GM18870 (cell line): ENCODE measurements around the gene SNRNP25.
"Not testable (repeated sequence)": the region's sequence is repeated elsewhere in the genome, so short reads cannot be mapped to it uniquely, and the experiment has no call there.

Experiments used
- ATAC-seq: cut with Tn5 transposase; IDR thresholded peaks from one replicate; pipeline ENCODE4 v1.9.1; 2021; ENCODE audit warnings: moderate library complexity; ENCODE audit not compliant: unreplicated experiment

The SNRNP25 gene

DNA sequence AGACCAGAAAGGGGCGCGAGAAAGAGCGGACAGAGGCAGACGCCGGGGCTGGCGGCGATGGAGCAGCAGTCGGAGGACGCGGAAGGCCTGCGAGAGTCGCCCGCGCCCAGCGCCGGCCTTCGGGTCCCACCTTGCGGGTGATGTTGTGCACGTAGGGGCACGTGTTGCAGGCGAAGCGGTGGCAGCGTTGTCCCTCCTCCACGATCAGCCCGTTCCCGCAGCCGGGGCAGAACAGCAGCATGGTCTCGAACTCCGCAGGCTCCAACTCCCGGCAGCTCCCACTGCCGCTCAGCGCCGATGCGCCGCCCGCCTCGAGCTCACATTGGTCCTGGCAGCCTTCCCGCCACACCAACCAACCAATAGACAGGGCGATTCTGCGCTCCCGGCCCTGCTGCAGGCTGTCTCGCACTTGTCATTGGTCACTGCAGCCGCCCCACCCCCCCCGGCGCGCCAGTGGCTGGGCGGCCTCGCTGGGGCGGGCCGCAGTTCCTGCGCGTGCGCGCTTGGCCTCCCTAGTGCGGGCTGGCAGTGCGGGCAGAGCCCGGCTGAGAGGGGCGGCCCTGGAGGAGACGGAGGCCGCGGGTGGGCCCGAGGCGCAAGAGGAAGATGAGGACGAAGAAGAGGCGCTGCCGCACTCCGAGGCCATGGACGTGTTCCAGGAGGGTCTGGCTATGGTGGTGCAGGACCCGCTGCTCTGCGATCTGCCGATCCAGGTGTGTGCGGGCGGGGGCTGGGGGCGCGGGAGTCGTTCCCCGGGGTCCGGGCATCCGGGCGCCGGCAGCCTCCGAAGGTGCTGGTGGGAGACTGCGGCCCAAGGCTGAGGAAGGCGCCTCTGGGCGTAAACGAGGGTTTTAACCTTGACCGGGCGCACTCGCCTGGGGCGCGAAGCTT is at the start of gene SNRNP25, which contains the start of gene POLR3K:
SNRNP25 (plus strand) TSS at position 483 of the 891 bp plus-strand sequence; CDS start at position 672, 189 bp downstream.
POLR3K (minus strand) TSS at position 263 of the 891 bp plus-strand sequence; CDS start at position 241, 22 bp downstream.
- peak; percentile 91 for ATAC-seq

DNA sequence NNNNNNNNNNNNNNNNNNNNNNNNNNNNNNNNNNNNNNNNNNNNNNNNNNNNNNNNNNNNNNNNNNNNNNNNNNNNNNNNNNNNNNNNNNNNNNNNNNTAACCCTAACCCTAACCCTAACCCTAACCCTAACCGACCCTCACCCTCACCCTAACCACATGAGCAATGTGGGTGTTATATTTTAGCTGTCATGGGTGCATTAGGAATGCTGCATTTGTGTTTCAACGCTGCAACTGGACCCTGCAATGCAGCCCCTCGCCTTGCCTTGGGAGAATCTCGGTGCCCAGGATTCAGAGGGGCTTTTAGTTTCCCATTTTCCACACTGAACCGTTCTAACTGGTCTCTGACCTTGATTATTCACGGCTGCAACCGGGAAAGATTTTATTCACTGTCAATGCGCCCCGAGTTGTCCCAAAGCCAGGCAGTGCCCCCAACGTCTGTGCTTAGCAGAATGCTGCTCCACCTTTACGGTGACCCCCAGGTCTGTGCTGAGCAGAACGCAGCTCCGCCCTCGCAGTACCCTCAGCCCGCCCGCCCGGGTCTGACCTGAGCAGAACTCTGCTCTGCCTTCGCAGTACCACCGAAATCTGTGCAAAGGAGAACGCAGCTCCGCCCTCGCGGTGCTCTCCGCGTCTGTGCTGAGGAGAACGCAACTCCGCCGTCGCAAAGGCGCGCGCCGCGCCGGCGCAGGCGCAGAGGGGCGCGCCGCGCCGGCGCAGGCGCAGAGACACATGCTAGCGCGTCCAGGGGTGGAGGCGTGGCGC is 43.5 kb upstream of the SNRNP25 start:
- ATAC-seq, result no peak

GRCh38 chr16:10772-11171 is 42.9 kb upstream of the SNRNP25 start:
- ATAC-seq, result not testable (repeated sequence)

DNA sequence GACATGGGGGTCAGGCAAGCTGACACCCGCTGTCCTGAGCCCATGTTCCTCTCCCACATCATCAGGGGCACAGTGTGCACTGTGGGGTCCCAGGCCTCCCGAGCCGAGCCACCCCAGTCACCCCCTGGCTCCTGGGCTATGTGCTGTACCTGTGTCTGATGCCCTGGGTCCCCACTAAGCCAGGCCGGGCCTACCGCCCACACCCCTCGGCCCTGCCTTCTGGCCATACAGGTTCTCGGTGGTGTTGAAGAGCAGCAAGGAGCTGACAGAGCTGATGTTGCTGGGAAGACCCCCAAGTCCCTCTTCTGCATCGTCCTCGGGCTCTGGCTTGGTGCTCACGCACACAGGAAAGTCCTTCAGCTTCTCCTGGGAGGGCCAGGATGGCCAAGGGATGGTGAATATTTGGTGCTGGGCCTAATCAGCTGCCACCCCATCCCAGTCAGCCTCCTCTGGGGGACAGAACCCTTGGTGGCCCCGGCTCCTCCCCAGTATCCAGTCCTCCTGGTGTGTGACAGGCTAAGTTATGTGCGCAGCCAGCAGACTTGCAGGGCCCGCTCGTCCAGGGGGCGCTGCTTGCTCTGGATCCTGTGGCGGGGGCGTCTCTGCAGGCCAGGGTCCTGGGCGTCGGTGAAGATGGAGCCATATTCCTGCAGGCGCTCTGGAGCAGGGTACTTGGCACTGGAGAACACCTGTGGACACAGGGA is 36.4 kb upstream of the SNRNP25 start:
- ATAC-seq, result not testable (repeated sequence)

DNA sequence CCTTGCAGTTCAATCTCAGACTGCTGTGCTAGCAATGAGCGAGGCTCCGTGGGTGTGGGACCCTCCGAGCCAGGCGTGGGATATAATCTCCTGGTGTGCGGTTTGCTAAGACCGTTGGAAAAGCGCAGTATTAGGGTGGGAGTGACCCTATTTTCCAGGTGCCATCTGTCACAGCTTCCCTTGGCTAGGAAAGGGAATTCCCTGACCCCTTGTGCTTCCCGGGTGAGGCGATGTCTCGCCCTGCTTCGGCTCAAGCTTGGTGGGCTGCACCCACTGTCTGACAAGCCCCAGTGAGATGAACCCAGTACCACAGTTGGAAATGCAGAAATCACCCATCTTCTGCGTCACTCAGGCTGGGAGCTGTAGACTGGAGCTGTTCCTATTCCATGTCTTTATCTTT is 32.7 kb upstream of the SNRNP25 start:
- ATAC-seq, result not testable (repeated sequence)

DNA sequence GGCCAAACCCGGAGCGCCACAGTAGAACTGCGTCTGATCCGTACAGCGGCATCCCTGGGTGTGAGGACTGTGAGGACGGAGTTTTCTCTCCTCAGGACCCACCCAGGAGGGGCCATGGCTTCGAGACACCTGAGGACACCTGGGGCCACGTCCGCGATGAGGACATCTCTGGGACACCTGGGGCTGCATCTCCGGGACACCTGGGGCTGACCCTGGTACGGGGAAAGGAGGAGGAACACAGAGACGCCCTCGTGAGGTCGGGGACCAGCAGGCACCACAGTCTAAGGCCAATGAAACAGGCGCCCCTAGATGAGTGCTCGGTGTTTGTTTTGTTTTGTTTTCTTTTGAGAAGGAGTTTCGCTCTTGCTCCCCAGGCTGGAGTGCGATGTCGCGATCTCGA is 29.5 kb upstream of the SNRNP25 start:
- ATAC-seq, result not testable (repeated sequence)

GRCh38 chr16:25926-26348 is 27.7 kb upstream of the SNRNP25 start:
- not testable (repeated sequence) for ATAC-seq

- not testable (repeated sequence) for ATAC-seq
Measured at GRCh38 chr16:30627-31026, 23.0 kb upstream of the SNRNP25 start.

DNA sequence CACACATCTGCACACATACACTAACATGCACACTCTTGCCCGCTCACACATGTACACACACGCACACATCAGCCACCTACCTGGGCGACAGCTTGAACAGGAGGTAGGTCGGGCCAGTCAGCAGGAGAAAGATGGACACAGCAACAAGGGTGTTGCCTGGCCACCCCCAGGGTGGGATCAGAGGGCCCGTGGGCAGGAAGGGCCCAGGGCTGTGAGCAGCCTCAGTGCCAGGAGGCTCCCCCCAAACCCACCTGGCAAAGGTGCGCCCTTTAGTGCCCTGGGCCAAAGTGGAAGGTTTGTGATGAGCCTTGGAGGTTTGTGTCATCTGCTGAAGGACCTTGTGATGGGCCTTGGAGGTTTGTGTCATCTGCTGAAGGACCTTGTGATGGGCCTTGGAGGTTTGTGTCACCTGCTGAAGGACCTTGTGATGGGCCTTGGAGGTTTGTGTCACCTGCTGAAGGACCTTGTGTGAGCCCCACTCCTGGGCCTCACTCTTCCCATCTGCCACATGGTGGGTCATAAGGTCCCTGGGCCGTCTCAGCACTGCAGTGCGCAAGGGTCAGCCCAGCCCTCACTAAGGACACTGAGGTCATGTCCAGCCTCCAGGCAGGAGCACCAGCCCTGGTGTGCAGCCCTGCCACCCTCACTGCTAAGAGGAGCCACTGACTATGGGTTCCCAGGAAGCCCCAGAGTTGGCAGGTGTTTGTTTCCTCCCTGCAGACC is 20.3 kb upstream of the SNRNP25 start:
- not testable (repeated sequence) for ATAC-seq

- no peak for ATAC-seq
Measured at GRCh38 chr16:33877-34647, 19.6 kb upstream of the SNRNP25 start.

- no peak for ATAC-seq
Measured at GRCh38 chr16:34648-34987, 19.0 kb upstream of the SNRNP25 start.

- ATAC-seq, result no peak
Measured at GRCh38 chr16:35011-35677, 18.5 kb upstream of the SNRNP25 start.

- no peak for ATAC-seq
Measured at GRCh38 chr16:35678-36305, 17.8 kb upstream of the SNRNP25 start.

DNA sequence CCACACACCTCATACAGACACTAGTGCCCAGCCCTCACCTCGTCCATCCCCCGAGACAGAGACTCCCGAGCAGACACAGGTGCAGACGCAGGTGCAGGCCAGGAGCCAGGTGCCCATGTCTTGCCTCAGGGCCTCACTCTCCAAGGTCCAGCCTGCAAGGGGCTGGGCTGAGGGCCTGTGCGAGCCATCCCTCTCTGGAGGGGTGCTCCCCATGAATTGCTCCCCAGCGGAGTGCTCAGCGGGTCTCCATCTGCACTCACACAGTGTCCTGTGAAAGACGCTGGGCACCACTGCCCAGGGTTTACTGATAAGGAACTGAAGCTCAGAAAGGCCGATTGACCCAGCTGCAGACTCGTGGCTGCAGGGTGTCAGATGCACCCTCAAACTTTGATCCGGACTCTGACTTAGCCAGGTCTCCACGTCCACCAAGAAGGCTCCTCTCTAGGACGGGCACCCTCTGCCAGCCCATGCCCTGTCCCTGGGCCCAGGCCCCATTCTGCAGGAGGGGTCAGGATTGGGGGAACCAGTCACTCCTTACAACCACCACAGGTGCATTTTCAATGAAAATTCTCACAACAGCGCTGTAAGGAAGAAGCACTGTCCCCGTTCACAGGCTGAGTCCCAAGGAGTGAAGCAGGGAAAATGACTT is 17.2 kb upstream of the SNRNP25 start:
- no peak for ATAC-seq

- ATAC-seq, result no peak
Measured at GRCh38 chr16:37511-37910, 16.1 kb upstream of the SNRNP25 start.

DNA sequence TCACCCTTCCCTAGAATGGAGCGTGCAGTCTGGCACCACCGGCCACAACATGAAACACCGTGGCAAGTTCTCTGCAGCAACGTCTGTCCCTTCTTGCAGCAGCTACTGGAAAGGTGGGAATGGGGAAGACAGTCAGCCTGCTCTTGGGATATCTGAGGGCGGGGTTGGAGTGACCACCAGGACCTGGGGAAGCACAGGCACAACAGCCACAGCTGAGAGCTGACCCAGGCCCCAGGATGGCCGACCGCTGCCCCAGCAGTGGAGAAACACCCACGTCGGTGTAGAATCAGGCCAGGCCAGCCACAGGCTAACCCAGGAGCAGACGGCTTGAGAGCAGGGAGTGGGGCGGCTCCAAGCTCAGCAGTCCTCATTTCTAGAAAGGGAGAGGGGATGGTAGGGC is 15.4 kb upstream of the SNRNP25 start:
- ATAC-seq, result not testable (repeated sequence)

- no peak for ATAC-seq
Measured at GRCh38 chr16:38941-39892, 14.4 kb upstream of the SNRNP25 start.
